Measurements from ENCODE around the gene PPFIA3. TPM values are rescaled to one million over a fixed set of nuclear protein-coding genes. Genes with fewer than 3 reads are reported as not detected.

The PPFIA3 gene
- total and polyA plus RNA-seq, 3 experiments from 2014 or later: 0.56 to 3.3 (median 3.2) TPM

GRCh38 chr19:49113762-49114629, 5.3 kb upstream of the PPFIA3 start, which contains the start of gene LIN7B:
TSS of gene LIN7B (plus strand) at chr19:49114370. CDS start at chr19:49114405, 35 bp downstream.
- Histone ChIP-seq H3K27ac (ENCODE audit: low read depth, low read length) (peak within 1 kb of the TSS; percentile 47), H3K36me3 (ENCODE audit: insufficient read depth, low read length) (no peaks in the 10 kb centered on the region), H3K9me3 (ENCODE audit: low read length) (no peaks in the 10 kb centered on the region), H3K4me3 (ENCODE audit: low read length) (peak within 1 kb of the TSS; percentile 62), H3K4me1 (ENCODE audit: insufficient read depth, low read length) (peaks cover 18% of the 10 kb centered on the region), H3K27me3 (ENCODE audit: insufficient read depth, low read length, poor library complexity, severe bottlenecking) (no peaks in the 10 kb centered on the region)
- Mint-ChIP-seq H3K9me3 (no peaks in the 10 kb centered on the region), H3K4me3 (peak within 1 kb of the TSS; percentile 82 to 91 (median 87)), H3K4me1 (peaks cover 34 to 47% (median 41%) of the 10 kb centered on the region in 3 donors), H3K27me3 (no peaks in the 10 kb centered on the region), H3K36me3 (peaks cover 0 to 7% (median 0%) of the 10 kb centered on the region in 3 donors), H3K27ac (peak within 1 kb of the TSS; percentile 60 to 93 (median 86))
- DNase-seq: peak; percentile 72 to 83 (median 82)
- CTCF ChIA-PET: interaction anchor here (0.9 to 3.5 kb wide), 16 partner anchors 8 to 142 kb away, joined by 3 to 19 read pairs (median 6); partner anchors contain the start of genes GYS1 and RUVBL2
- POLR2A ChIA-PET: interaction anchor here (0.5 to 2.4 kb wide), 5 partner anchors 8 to 26 kb away, joined by 3 to 15 read pairs (median 3); no protein-coding TSS in a partner anchor

DNA sequence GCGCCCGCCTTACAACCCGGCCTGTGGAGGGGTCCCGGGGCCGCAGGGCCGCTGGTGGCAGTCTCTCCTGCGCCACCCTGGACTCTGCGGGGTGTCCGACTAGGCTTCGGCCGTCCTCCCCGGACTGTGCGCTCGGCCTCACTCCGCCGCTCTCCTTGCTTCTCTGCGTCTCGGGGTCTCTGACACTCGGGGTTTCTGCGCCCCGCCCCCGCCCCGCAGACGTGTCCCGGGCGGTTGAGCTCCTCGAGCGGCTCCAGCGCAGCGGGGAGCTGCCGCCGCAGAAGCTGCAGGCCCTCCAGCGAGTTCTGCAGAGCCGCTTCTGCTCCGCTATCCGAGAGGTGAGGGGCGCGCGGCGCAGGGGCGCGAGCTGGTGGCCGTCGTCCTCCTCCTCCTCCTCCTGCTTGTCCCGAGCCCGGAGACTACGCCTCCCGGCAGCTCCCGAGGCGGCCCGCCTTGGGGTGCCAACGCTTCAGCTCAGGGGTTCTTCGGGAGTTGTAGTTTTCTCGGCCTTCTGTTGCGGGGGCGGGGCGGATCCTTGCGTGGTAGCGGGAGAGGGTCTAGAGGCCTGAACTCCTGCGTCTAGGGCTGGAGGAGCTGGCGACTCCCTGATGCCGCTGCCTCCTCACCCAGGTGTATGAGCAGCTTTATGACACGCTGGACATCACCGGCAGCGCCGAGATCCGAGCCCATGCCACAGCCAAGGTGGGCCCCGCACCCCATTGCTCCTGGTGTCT, 4.5 kb upstream of the PPFIA3 start:
- H3K9me3 ChIP-seq (ENCODE audit: low read length): no peaks in the 10 kb centered on the region
- peak in 4 of 5 donors; percentile 14 to 60 (median 37) for DNase-seq
- no peaks in the 10 kb centered on the region for H3K27me3 ChIP-seq (ENCODE audit: insufficient read depth, low read length, poor library complexity, severe bottlenecking)
- H3K36me3 ChIP-seq (ENCODE audit: insufficient read depth, low read length): no peaks in the 10 kb centered on the region
- Mint-ChIP-seq H3K4me1 (peaks cover 34 to 48% (median 41%) of the 10 kb centered on the region in 3 donors), H3K36me3 (peaks cover 0 to 3% (median 0%) of the 10 kb centered on the region in 3 donors), H3K4me3 (peak overlapping the region; percentile 78 to 88 (median 86)), H3K27me3 (no peaks in the 10 kb centered on the region), H3K9me3 (no peaks in the 10 kb centered on the region), H3K27ac (peak overlapping the region in 5 of 8 donors; percentile 47 to 87 (median 77))
- peaks cover 18% of the 10 kb centered on the region for H3K4me1 ChIP-seq (ENCODE audit: insufficient read depth, low read length)
- peak overlapping the region; percentile 47 for H3K4me3 ChIP-seq (ENCODE audit: low read length)
- ChIA-PET CTCF (interaction anchor here (1.0 to 3.5 kb wide), 12 partner anchors 9 to 143 kb away, joined by 3 to 19 read pairs (median 7); partner anchors contain the start of genes GYS1 and RUVBL2), POLR2A (interaction anchor here (0.7 to 2.4 kb wide), 3 partner anchors 9 to 17 kb away, joined by 3 to 15 read pairs (median 3); no protein-coding TSS in a partner anchor)
- H3K27ac ChIP-seq (ENCODE audit: low read depth, low read length): peak overlapping the region; percentile 47

DNA sequence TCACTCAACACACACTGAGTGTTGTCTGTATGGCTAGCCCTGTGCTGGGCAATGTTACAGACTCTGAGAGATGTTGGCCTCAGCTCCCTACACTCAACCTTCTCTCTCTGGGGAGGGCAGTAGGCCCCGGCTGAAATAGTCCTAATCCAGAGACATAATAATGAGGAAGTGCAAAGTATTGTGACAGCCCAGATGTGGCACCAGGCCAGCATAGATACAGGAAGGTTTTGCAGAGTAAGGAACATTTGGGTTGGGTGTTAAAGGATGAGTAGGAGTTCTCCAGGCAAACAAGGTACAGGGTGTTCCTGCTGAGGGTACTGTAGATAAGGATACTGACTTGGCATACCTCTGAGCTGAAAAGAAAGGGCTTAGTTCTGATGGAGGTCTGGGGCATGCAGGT, 2.8 kb upstream of the PPFIA3 start:
- no peak for DNase-seq
- Histone ChIP-seq H3K9me3 (ENCODE audit: low read length) (no peaks in the 10 kb centered on the region), H3K27me3 (ENCODE audit: insufficient read depth, low read length, poor library complexity, severe bottlenecking) (no peaks in the 10 kb centered on the region), H3K4me3 (ENCODE audit: low read length) (no peak overlapping the region), H3K36me3 (ENCODE audit: insufficient read depth, low read length) (no peaks in the 10 kb centered on the region), H3K27ac (ENCODE audit: low read depth, low read length) (no peak overlapping the region), H3K4me1 (ENCODE audit: insufficient read depth, low read length) (peaks cover 18% of the 10 kb centered on the region)
- Mint-ChIP-seq H3K4me3 (peak overlapping the region; percentile 46 to 89 (median 73)), H3K27ac (peak overlapping the region in 6 of 8 donors; percentile 28 to 87 (median 47)), H3K4me1 (peaks cover 41 to 57% (median 49%) of the 10 kb centered on the region in 3 donors), H3K36me3 (peaks cover 0 to 3% (median 0%) of the 10 kb centered on the region in 3 donors), H3K27me3 (no peaks in the 10 kb centered on the region), H3K9me3 (no peaks in the 10 kb centered on the region)
- CTCF ChIA-PET: interaction anchor here (1.2 kb wide), 1 partner anchor 19 kb away, joined by 6 read pairs; no protein-coding TSS in a partner anchor
- POLR2A ChIA-PET: interaction anchor here (0.8 kb wide), 1 partner anchor 12 kb away, joined by 3 read pairs; no protein-coding TSS in a partner anchor

GRCh38 chr19:49117677-49118564, 1.4 kb upstream of the PPFIA3 start:
- ChIA-PET CTCF (interaction anchor here (0.8 to 1.8 kb wide), 3 partner anchors 12 to 125 kb away, joined by 3 to 6 read pairs (median 5); partner anchors contain the start of genes GYS1 and RUVBL2), POLR2A (interaction anchor here (0.6 kb wide), 1 partner anchor 7 kb away, joined by 3 read pairs; no protein-coding TSS in a partner anchor)
- H3K27me3 ChIP-seq (ENCODE audit: insufficient read depth, low read length, poor library complexity, severe bottlenecking): no peaks in the 10 kb centered on the region
- peak overlapping the region; percentile 84 to 93 (median 87) for H3K4me3 Mint-ChIP-seq
- H3K36me3 Mint-ChIP-seq: peaks cover 0 to 3% (median 0%) of the 10 kb centered on the region in 3 donors
- peak overlapping the region; percentile 93 for H3K27ac ChIP-seq (ENCODE audit: low read depth, low read length)
- no peaks in the 10 kb centered on the region for H3K36me3 ChIP-seq (ENCODE audit: insufficient read depth, low read length)
- no peak for DNase-seq
- peak overlapping the region; percentile 78 for H3K4me3 ChIP-seq (ENCODE audit: low read length)
- peaks cover 41 to 54% (median 49%) of the 10 kb centered on the region in 3 donors for H3K4me1 Mint-ChIP-seq
- no peaks in the 10 kb centered on the region for H3K9me3 Mint-ChIP-seq
- H3K27me3 Mint-ChIP-seq: no peaks in the 10 kb centered on the region
- peaks cover 18% of the 10 kb centered on the region for H3K4me1 ChIP-seq (ENCODE audit: insufficient read depth, low read length)
- H3K9me3 ChIP-seq (ENCODE audit: low read length): no peaks in the 10 kb centered on the region
- H3K27ac Mint-ChIP-seq: peak overlapping the region; percentile 87 to 96 (median 90)

GRCh38 chr19:49118565-49119410, 556 bp upstream of the PPFIA3 start, which contains the start of gene C19orf73:
TSS of gene C19orf73 (minus strand) at chr19:49119143. CDS start at chr19:49119022, 121 bp downstream.
- H3K36me3 Mint-ChIP-seq: peaks cover 0 to 3% (median 0%) of the 10 kb centered on the region in 3 donors
- Histone ChIP-seq H3K27ac (ENCODE audit: low read depth, low read length) (peak within 1 kb of the TSS; percentile 93), H3K27me3 (ENCODE audit: insufficient read depth, low read length, poor library complexity, severe bottlenecking) (no peaks in the 10 kb centered on the region), H3K4me3 (ENCODE audit: low read length) (peak within 1 kb of the TSS; percentile 78), H3K4me1 (ENCODE audit: insufficient read depth, low read length) (peaks cover 15% of the 10 kb centered on the region), H3K36me3 (ENCODE audit: insufficient read depth, low read length) (no peaks in the 10 kb centered on the region), H3K9me3 (ENCODE audit: low read length) (no peaks in the 10 kb centered on the region)
- no peaks in the 10 kb centered on the region for H3K9me3 Mint-ChIP-seq
- peak; percentile 93 to 97 (median 97) for DNase-seq
- CTCF ChIA-PET: interaction anchor here (1.0 to 1.8 kb wide), 3 partner anchors 9 to 125 kb away, joined by 3 to 5 read pairs (median 3); partner anchors contain the start of genes GYS1 and RUVBL2
- peak within 1 kb of the TSS; percentile 84 to 93 (median 87) for H3K4me3 Mint-ChIP-seq
- H3K27me3 Mint-ChIP-seq: no peaks in the 10 kb centered on the region
- peaks cover 35 to 46% (median 41%) of the 10 kb centered on the region in 3 donors for H3K4me1 Mint-ChIP-seq
- POLR2A ChIA-PET: no interaction called here
- H3K27ac Mint-ChIP-seq: peak within 1 kb of the TSS; percentile 87 to 96 (median 90)

DNA sequence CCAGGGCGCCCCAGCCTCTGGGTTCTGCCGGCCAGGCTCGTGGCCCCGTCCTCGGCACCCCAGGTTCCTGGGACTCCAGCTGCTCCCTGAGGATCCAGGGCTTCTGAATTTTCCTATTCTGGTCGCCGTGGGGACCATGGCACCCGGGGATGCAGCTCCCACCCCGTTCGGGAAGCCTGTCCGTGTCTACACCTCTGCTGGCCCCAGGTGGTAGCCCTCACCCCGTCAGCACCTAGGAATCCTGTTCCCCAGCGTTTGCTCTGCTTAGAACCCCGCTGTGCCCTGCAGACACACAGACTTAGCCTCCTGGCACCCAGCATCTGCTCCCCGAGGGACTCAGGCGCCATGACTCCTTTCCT, 960 bp downstream of the PPFIA3 start:
- H3K27me3 ChIP-seq (ENCODE audit: insufficient read depth, low read length, poor library complexity, severe bottlenecking): no peaks in the 10 kb centered on the region
- ChIA-PET POLR2A (interaction anchor here (0.9 kb wide), 1 partner anchor 127 kb away, joined by 3 read pairs; the partner anchor contains the start of gene RUVBL2), CTCF (interaction anchor here (1.3 to 2.3 kb wide), 2 partner anchors 8 to 14 kb away, joined by 3 to 5 read pairs; no protein-coding TSS in a partner anchor)
- Mint-ChIP-seq H3K27me3 (no peaks in the 10 kb centered on the region), H3K4me3 (peak overlapping the region; percentile 67 to 86 (median 75)), H3K4me1 (peaks cover 28 to 39% (median 35%) of the 10 kb centered on the region in 3 donors), H3K27ac (peak overlapping the region in 5 of 8 donors; percentile 4 to 83 (median 29)), H3K36me3 (peaks cover 0 to 3% (median 0%) of the 10 kb centered on the region in 3 donors), H3K9me3 (no peaks in the 10 kb centered on the region)
- no peak for DNase-seq
- H3K4me1 ChIP-seq (ENCODE audit: insufficient read depth, low read length): peaks cover 9% of the 10 kb centered on the region
- no peaks in the 10 kb centered on the region for H3K9me3 ChIP-seq (ENCODE audit: low read length)
- no peak overlapping the region for H3K4me3 ChIP-seq (ENCODE audit: low read length)
- no peak overlapping the region for H3K27ac ChIP-seq (ENCODE audit: low read depth, low read length)
- no peaks in the 10 kb centered on the region for H3K36me3 ChIP-seq (ENCODE audit: insufficient read depth, low read length)
